ENCODE data around the gene SETMAR. TPM values are rescaled to one million over a fixed set of nuclear protein-coding genes. Genes with fewer than 3 reads are reported as not detected.

SETMAR gene
- total and polyA plus RNA-seq, 2 of the 13 experiments (the other 11 are each of a cell fraction or from before 2014, with no cell fraction given), result 7.0 to 16.7 TPM

- no peaks in the 10 kb centered on the region for H3K79me2 ChIP-seq (ENCODE audit: insufficient read depth, low read length)
- TF ChIP-seq ZNF713 (CRISPR knock-in tag; IDR thresholded peaks at IDR 0.05), result no peak
- TF ChIP-seq CBFB (CRISPR knock-in tag; IDR thresholded peaks at IDR 0.05), result no peak
- TF ChIP-seq ZBTB8A (CRISPR knock-in tag; IDR thresholded peaks at IDR 0.05; ENCODE audit: borderline replicate concordance, low read depth), result no peak
- TF ChIP-seq TOE1 (CRISPR knock-in tag; IDR thresholded peaks at IDR 0.05), result no peak
- TF ChIP-seq GFI1 (CRISPR knock-in tag; IDR thresholded peaks at IDR 0.05; ENCODE audit: borderline replicate concordance), result no peak
- no peak for TF ChIP-seq ESRRA (CRISPR knock-in tag; IDR thresholded peaks at IDR 0.05; ENCODE audit: low read depth)
- TF ChIP-seq JUNB (CRISPR knock-in tag; IDR thresholded peaks at IDR 0.05; ENCODE audit: borderline replicate concordance), result no peak
- no peak for TF ChIP-seq PRDM10 (CRISPR knock-in tag; IDR thresholded peaks at IDR 0.05; ENCODE audit: low read depth)
- no peak for TF ChIP-seq ZNF337 (CRISPR knock-in tag; IDR thresholded peaks at IDR 0.05; ENCODE audit: borderline replicate concordance, low read depth)
- no peak for TF ChIP-seq NBN (conservative IDR thresholded peaks at IDR 0.05)
- no peak for TF ChIP-seq ZSCAN31 (CRISPR knock-in tag; IDR thresholded peaks at IDR 0.05; ENCODE audit: low read depth)
- TF ChIP-seq ZNF570 (CRISPR knock-in tag; IDR thresholded peaks at IDR 0.05; ENCODE audit: borderline replicate concordance), result no peak
- TF ChIP-seq ZNF644 (CRISPR knock-in tag; IDR thresholded peaks at IDR 0.05; ENCODE audit: low read depth), result no peak
- no peak overlapping the region for H3K4me3 ChIP-seq (replicated peaks in 1 of 3; ENCODE audit: insufficient read depth in 1 of 3, low read depth in 2 of 3, low read length in 3 of 3)
- intact Hi-C loops (cut with micrococcal nuclease; ENCODE audit: unreplicated experiment), result no loop called here
- CTCF ChIA-PET (ENCODE audit: low intra/inter-chr PET ratio, low total read pairs), result no interaction called here
- no peak overlapping the region for H2AFZ ChIP-seq (ENCODE audit: low read length)
- POLR2A ChIA-PET, result no interaction called here
- no peaks in the 10 kb centered on the region for H3K4me1 ChIP-seq (ENCODE audit: insufficient read depth, low read length)
- H3K36me3 ChIP-seq (replicated peaks in 1 of 2; ENCODE audit: control insufficient read depth in 1 of 2, insufficient read depth in 2 of 2, low read length in 2 of 2), result peaks cover 0 to 9% of the 10 kb centered on the region in 2 experiments; a peak in 1 of 5 replicates
- H3K4me2 ChIP-seq (ENCODE audit: low read depth, low read length), result no peak overlapping the region
- FAIRE-seq, result no peak
- H3K27me3 ChIP-seq (ENCODE audit: control insufficient read depth in 1 of 2, insufficient read depth in 2 of 2, low read length in 2 of 2), result no peaks in the 10 kb centered on the region
- H3K27ac ChIP-seq (ENCODE audit: extremely low read length, insufficient read depth, low read length), result no peak overlapping the region
- in situ Hi-C loops (cut with HindIII; ENCODE audit: extremely low pct_ligation_motif_present, low pct_unique_long_range_greater_than_20kb), result no loop called here
- no peaks in the 10 kb centered on the region for H3K9me3 ChIP-seq (ENCODE audit: low read length)
- no peak for ATAC-seq
- H4K20me1 ChIP-seq (ENCODE audit: insufficient read depth, low read length), result no peaks in the 10 kb centered on the region
- H3K9ac ChIP-seq (ENCODE audit: insufficient read depth, low read depth, low read length), result no peak overlapping the region
- no peak for DNase-seq (ENCODE audit: low spot score)
- no TSS peak for BruUV-seq (replicated peaks)
Measured at GRCh38 chr3:4320096-4320911, 17.1 kb downstream of the SETMAR start.
